Measurements from ENCODE around the gene PTOV1. TPM values are rescaled to one million over a fixed set of nuclear protein-coding genes. Genes with fewer than 3 reads are reported as not detected.

The PTOV1 gene
- total RNA-seq, 2 experiments from 2014 or later = 99.7 to 102 TPM

- Mint-ChIP-seq H3K4me1 (peaks cover 10% of the 10 kb centered on the region), H3K9me3 (no peaks in the 10 kb centered on the region), H3K36me3 (peaks cover 6% of the 10 kb centered on the region), H3K4me3 (no peak overlapping the region), H3K27ac (no peak overlapping the region), H3K27me3 (no peaks in the 10 kb centered on the region)
- POLR2A ChIA-PET = no interaction called here
- no peak for ATAC-seq (ENCODE audit: low read depth)
- DNase-seq = no peak
Measured at GRCh38 chr19:49823472-49823871, 27.5 kb upstream of the PTOV1 start.

GRCh38 chr19:49824662-49825061 lies 26.3 kb upstream of the PTOV1 start:
- Mint-ChIP-seq H3K27me3 (no peaks in the 10 kb centered on the region), H3K9me3 (no peaks in the 10 kb centered on the region), H3K4me3 (no peak overlapping the region), H3K36me3 (peaks cover 5% of the 10 kb centered on the region), H3K4me1 (peaks cover 5% of the 10 kb centered on the region), H3K27ac (no peak overlapping the region)
- no peak for DNase-seq
- no peak for ATAC-seq (ENCODE audit: low read depth)
- POLR2A ChIA-PET = no interaction called here

GRCh38 chr19:49827034-49827433 lies 23.9 kb upstream of the PTOV1 start:
- Mint-ChIP-seq H3K9me3 (no peaks in the 10 kb centered on the region), H3K36me3 (peaks cover 6% of the 10 kb centered on the region), H3K4me1 (peaks cover 5% of the 10 kb centered on the region), H3K27me3 (no peaks in the 10 kb centered on the region), H3K4me3 (no peak overlapping the region), H3K27ac (no peak overlapping the region)
- POLR2A ChIA-PET = no interaction called here
- DNase-seq (no peak), ATAC-seq (ENCODE audit: low read depth) (no peak)

GRCh38 chr19:49829200-49829599 lies 21.8 kb upstream of the PTOV1 start:
- Mint-ChIP-seq H3K4me3 (no peak overlapping the region), H3K4me1 (peaks cover 14% of the 10 kb centered on the region), H3K27ac (no peak overlapping the region), H3K27me3 (no peaks in the 10 kb centered on the region), H3K9me3 (no peaks in the 10 kb centered on the region), H3K36me3 (peaks cover 8% of the 10 kb centered on the region)
- DNase-seq = no peak
- ATAC-seq (ENCODE audit: low read depth) = no peak
- POLR2A ChIA-PET = no interaction called here

GRCh38 chr19:49829721-49830120 lies 21.2 kb upstream of the PTOV1 start:
- Mint-ChIP-seq H3K36me3 (peaks cover 8% of the 10 kb centered on the region), H3K27me3 (no peaks in the 10 kb centered on the region), H3K4me3 (no peak overlapping the region), H3K4me1 (peaks cover 14% of the 10 kb centered on the region), H3K27ac (no peak overlapping the region), H3K9me3 (no peaks in the 10 kb centered on the region)
- DNase-seq = no peak
- POLR2A ChIA-PET = no interaction called here
- no peak for ATAC-seq (ENCODE audit: low read depth)

- no peak overlapping the region for H3K4me3 Mint-ChIP-seq
- no peak for ATAC-seq (ENCODE audit: low read depth)
- POLR2A ChIA-PET = interaction anchor here (0.5 to 1.0 kb wide), 3 partner anchors 9 to 20 kb away, joined by 3 read pairs; no protein-coding TSS in a partner anchor
Measured at GRCh38 chr19:49830766-49831165, 20.2 kb upstream of the PTOV1 start.

GRCh38 chr19:49831592-49831991 lies 19.4 kb upstream of the PTOV1 start:
- Mint-ChIP-seq H3K27ac (no peak overlapping the region), H3K36me3 (peaks cover 9% of the 10 kb centered on the region), H3K9me3 (no peaks in the 10 kb centered on the region), H3K27me3 (no peaks in the 10 kb centered on the region), H3K4me1 (peaks cover 16% of the 10 kb centered on the region), H3K4me3 (no peak overlapping the region)
- POLR2A ChIA-PET = interaction anchor here (1.0 to 1.4 kb wide), 2 partner anchors 19 to 98 kb away, joined by 3 read pairs; partner anchors contain the start of genes NUP62 and PTOV1
- ATAC-seq (ENCODE audit: low read depth) = no peak
- DNase-seq = no peak

More at GRCh38 chr19:49830766-49831165, 20.2 kb upstream of the PTOV1 start:
- Mint-ChIP-seq H3K27ac (peak overlapping the region; percentile 63), H3K9me3 (no peaks in the 10 kb centered on the region), H3K4me1 (peaks cover 16% of the 10 kb centered on the region), H3K27me3 (no peaks in the 10 kb centered on the region), H3K36me3 (peaks cover 9% of the 10 kb centered on the region)
- no peak for DNase-seq

- Mint-ChIP-seq H3K4me3 (peak overlapping the region; percentile 12), H3K9me3 (no peaks in the 10 kb centered on the region), H3K27ac (peak overlapping the region; percentile 76), H3K27me3 (no peaks in the 10 kb centered on the region), H3K4me1 (peaks cover 21% of the 10 kb centered on the region), H3K36me3 (peaks cover 11% of the 10 kb centered on the region)
- ATAC-seq (ENCODE audit: low read depth) = no peak
- POLR2A ChIA-PET = interaction anchor here (0.6 to 1.4 kb wide), 2 partner anchors 15 to 97 kb away, joined by 3 read pairs; partner anchors contain the start of genes MED25 and NUP62
- no peak for DNase-seq
Measured at GRCh38 chr19:49832556-49832955, 18.4 kb upstream of the PTOV1 start.

- DNase-seq (no peak), ATAC-seq (ENCODE audit: low read depth) (no peak)
- Mint-ChIP-seq H3K36me3 (peaks cover 16% of the 10 kb centered on the region), H3K4me3 (no peak overlapping the region), H3K9me3 (no peaks in the 10 kb centered on the region), H3K4me1 (peaks cover 26% of the 10 kb centered on the region), H3K27ac (peak overlapping the region; percentile 61), H3K27me3 (no peaks in the 10 kb centered on the region)
- POLR2A ChIA-PET = interaction anchor here (0.6 kb wide), 1 partner anchor 20 kb away, joined by 3 read pairs; the partner anchor contains the start of gene FUZ
Measured at GRCh38 chr19:49833599-49833998, 17.4 kb upstream of the PTOV1 start.

GRCh38 chr19:49835562-49835961 lies 15.4 kb upstream of the PTOV1 start:
- Mint-ChIP-seq H3K27me3 (no peaks in the 10 kb centered on the region), H3K36me3 (peaks cover 24% of the 10 kb centered on the region), H3K27ac (no peak overlapping the region), H3K4me1 (peaks cover 26% of the 10 kb centered on the region), H3K4me3 (no peak overlapping the region), H3K9me3 (no peaks in the 10 kb centered on the region)
- DNase-seq = no peak
- POLR2A ChIA-PET = no interaction called here
- ATAC-seq (ENCODE audit: low read depth) = no peak

GRCh38 chr19:49836176-49837008 lies 14.6 kb upstream of the PTOV1 start:
- H3K4me3 Mint-ChIP-seq = no peak overlapping the region
- H3K36me3 Mint-ChIP-seq = peaks cover 27% of the 10 kb centered on the region
- no peaks in the 10 kb centered on the region for H3K9me3 Mint-ChIP-seq
- DNase-seq (no peak), ATAC-seq (ENCODE audit: low read depth) (no peak)
- H3K27me3 Mint-ChIP-seq = no peaks in the 10 kb centered on the region
- peaks cover 26% of the 10 kb centered on the region for H3K4me1 Mint-ChIP-seq
- no peak overlapping the region for H3K27ac Mint-ChIP-seq
- POLR2A ChIA-PET = interaction anchor here (0.9 kb wide), 1 partner anchor 15 kb away, joined by 3 read pairs; the partner anchor contains the start of gene PTOV1

- Mint-ChIP-seq H3K36me3 (peaks cover 25% of the 10 kb centered on the region), H3K4me1 (peaks cover 23% of the 10 kb centered on the region), H3K4me3 (no peak overlapping the region), H3K27ac (no peak overlapping the region), H3K27me3 (no peaks in the 10 kb centered on the region), H3K9me3 (no peaks in the 10 kb centered on the region)
- POLR2A ChIA-PET = interaction anchor here (0.9 kb wide), 1 partner anchor 14 kb away, joined by 3 read pairs; the partner anchor contains the start of gene PTOV1
- ATAC-seq (ENCODE audit: low read depth) (no peak), DNase-seq (no peak)
Measured at GRCh38 chr19:49837009-49837310, 14.0 kb upstream of the PTOV1 start.

- ATAC-seq (ENCODE audit: low read depth) = no peak
- POLR2A ChIA-PET = interaction anchor here (0.9 kb wide), 1 partner anchor 14 kb away, joined by 3 read pairs; the partner anchor contains the start of gene PTOV1
- DNase-seq = no peak
Measured at GRCh38 chr19:49837425-49837824, 13.5 kb upstream of the PTOV1 start.

More at GRCh38 chr19:49837425-49837824, 13.5 kb upstream of the PTOV1 start:
- Mint-ChIP-seq H3K4me1 (peaks cover 20% of the 10 kb centered on the region), H3K4me3 (no peak overlapping the region), H3K27me3 (no peaks in the 10 kb centered on the region), H3K36me3 (peaks cover 24% of the 10 kb centered on the region), H3K9me3 (no peaks in the 10 kb centered on the region), H3K27ac (peak overlapping the region; percentile 9)
